Prostate gland (tissue), 2 donors: ENCODE results near the gene NLRC3.

Source experiments
- POLR2A ChIP-seq: fragments of 450-650 bp; IDR thresholded peaks from one replicate; pipeline ENCODE4 v1.6.1; 2016; ENCODE audit warnings: antibody characterized with exemption, mild to moderate bottlenecking
- TF ChIP-seq, protein P1 (sequence below), 4 experiments: fragments of 200-600 bp in 2 of 4; fragments of 450-650 bp in 2 of 4; sonication (generic) in 2 of 4; IDR thresholded peaks; 1 replicate in 3 of 4; 2 replicates in 1 of 4; pipeline ENCODE4 v1.5.1; 2016 to 2019; ENCODE audit warnings: antibody characterized with exemption in 4 of 4, mild to moderate bottlenecking in 2 of 4, moderate library complexity in 2 of 4

DNA sequence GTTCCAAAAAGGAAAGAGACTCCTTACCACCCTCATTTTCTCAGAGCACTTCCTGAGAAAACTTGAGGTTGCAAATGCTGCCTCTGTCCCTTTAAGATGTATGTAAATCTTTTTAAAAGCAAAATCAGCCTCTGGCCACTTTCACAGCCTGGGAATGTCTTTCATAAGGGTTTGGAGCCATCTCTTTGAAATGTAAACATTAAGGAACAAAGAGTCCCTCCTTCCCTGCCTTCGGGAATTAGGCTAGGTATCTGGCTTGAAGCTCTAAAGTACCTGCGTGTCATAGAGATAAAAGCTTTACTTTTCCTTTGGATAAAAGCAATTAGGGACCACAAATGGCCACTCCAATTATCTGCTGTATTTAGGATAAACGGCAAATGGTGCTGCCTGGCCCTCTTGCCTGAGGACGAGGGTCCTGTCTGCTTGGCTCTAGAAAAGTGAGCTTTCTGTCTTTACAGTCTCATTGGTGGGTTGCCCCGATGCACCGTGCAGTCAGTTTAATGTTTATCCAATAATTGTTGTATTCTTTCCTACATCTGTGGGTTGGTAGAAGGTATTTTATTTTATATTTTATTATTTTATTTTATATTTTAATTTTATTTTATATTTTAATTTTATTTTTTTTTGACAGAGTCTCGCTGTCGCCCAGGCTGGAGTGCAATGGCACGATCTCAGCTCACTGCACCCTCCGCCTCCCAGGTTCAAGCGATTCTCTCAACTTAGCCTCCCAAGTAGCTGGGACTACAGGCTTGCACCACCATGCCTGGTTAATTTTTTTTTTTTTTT lies 23.9 kb downstream of the NLRC3 start:
- TF ChIP-seq, protein P1, sequence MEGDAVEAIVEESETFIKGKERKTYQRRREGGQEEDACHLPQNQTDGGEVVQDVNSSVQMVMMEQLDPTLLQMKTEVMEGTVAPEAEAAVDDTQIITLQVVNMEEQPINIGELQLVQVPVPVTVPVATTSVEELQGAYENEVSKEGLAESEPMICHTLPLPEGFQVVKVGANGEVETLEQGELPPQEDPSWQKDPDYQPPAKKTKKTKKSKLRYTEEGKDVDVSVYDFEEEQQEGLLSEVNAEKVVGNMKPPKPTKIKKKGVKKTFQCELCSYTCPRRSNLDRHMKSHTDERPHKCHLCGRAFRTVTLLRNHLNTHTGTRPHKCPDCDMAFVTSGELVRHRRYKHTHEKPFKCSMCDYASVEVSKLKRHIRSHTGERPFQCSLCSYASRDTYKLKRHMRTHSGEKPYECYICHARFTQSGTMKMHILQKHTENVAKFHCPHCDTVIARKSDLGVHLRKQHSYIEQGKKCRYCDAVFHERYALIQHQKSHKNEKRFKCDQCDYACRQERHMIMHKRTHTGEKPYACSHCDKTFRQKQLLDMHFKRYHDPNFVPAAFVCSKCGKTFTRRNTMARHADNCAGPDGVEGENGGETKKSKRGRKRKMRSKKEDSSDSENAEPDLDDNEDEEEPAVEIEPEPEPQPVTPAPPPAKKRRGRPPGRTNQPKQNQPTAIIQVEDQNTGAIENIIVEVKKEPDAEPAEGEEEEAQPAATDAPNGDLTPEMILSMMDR (IDR thresholded peaks at IDR 0.05), result no peak
- no peak for TF ChIP-seq POLR2A
